ENCODE measurements around the gene RAB7B.

Gene RAB7B

GRCh38 chr1:205929496-205930194, 73.5 kb downstream of the RAB7B start:
- no peak overlapping the region for H3K9ac ChIP-seq (ENCODE audit: low read length)
- no peak overlapping the region for H3K4me3 ChIP-seq (ENCODE audit: low read length)
- no peaks in the 10 kb centered on the region for H3K27me3 ChIP-seq (replicated peaks; ENCODE audit: control insufficient read depth, insufficient read depth, low read length)

GRCh38 chr1:205928317-205928716, 74.9 kb downstream of the RAB7B start:
- H3K27me3 ChIP-seq (replicated peaks; ENCODE audit: control insufficient read depth, insufficient read depth, low read length): no peaks in the 10 kb centered on the region
- DNase-seq (ENCODE audit: low read depth): no peak
- no peak overlapping the region for H3K4me3 ChIP-seq (ENCODE audit: low read length)
- no peak overlapping the region for H3K9ac ChIP-seq (ENCODE audit: low read length)
- peaks cover 28% of the 10 kb centered on the region for H3K4me1 ChIP-seq (ENCODE audit: control insufficient read depth, insufficient read depth, low read length)
- H3K9me3 ChIP-seq (ENCODE audit: control insufficient read depth, low read length): no peaks in the 10 kb centered on the region
- no peaks in the 10 kb centered on the region for H3K36me3 ChIP-seq (ENCODE audit: control insufficient read depth, insufficient read depth, low read length, severe bottlenecking)

More at GRCh38 chr1:205929496-205930194, 73.5 kb downstream of the RAB7B start:
- H3K4me1 ChIP-seq (ENCODE audit: control insufficient read depth, insufficient read depth, low read length): peaks cover 41% of the 10 kb centered on the region
- no peaks in the 10 kb centered on the region for H3K9me3 ChIP-seq (ENCODE audit: control insufficient read depth, low read length)
- H3K36me3 ChIP-seq (ENCODE audit: control insufficient read depth, insufficient read depth, low read length, severe bottlenecking): no peaks in the 10 kb centered on the region
- no peak for DNase-seq (ENCODE audit: low read depth)

GRCh38 chr1:205927676-205928075, 75.5 kb downstream of the RAB7B start:
- Histone ChIP-seq H3K9ac (ENCODE audit: low read length) (no peak overlapping the region), H3K27me3 (replicated peaks; ENCODE audit: control insufficient read depth, insufficient read depth, low read length) (no peaks in the 10 kb centered on the region), H3K36me3 (ENCODE audit: control insufficient read depth, insufficient read depth, low read length, severe bottlenecking) (no peaks in the 10 kb centered on the region), H3K4me1 (ENCODE audit: control insufficient read depth, insufficient read depth, low read length) (peaks cover 22% of the 10 kb centered on the region), H3K9me3 (ENCODE audit: control insufficient read depth, low read length) (no peaks in the 10 kb centered on the region), H3K4me3 (ENCODE audit: low read length) (no peak overlapping the region)
- DNase-seq (ENCODE audit: low read depth): no peak

DNA sequence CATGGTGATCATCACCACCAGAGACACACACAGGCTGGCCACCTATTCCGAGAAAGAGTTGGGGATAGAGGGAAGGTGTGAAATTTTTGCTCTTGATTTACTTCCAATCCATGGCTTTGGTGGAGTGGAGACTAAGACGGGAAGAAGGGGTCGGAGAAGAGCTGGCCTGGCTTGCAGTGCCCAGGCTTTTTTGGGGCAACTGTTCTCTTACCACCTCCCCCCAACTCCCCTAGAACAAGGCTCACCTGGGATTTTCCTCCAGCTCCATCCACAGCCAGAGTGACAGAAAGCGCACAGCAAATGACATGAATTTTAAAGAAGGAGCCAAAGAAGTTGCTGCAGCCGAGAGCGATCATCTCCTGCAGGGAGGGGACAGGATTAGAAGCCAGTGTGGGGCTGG, 75.9 kb downstream of the RAB7B start:
- Histone ChIP-seq H3K9ac (ENCODE audit: low read length) (no peak overlapping the region), H3K27me3 (replicated peaks; ENCODE audit: control insufficient read depth, insufficient read depth, low read length) (no peaks in the 10 kb centered on the region), H3K9me3 (ENCODE audit: control insufficient read depth, low read length) (no peaks in the 10 kb centered on the region), H3K4me3 (ENCODE audit: low read length) (no peak overlapping the region), H3K4me1 (ENCODE audit: control insufficient read depth, insufficient read depth, low read length) (peaks cover 22% of the 10 kb centered on the region), H3K36me3 (ENCODE audit: control insufficient read depth, insufficient read depth, low read length, severe bottlenecking) (no peaks in the 10 kb centered on the region)
- no peak for DNase-seq (ENCODE audit: low read depth)

All from adipocyte (in vitro differentiated cells).